HEK293 (cell line): Measurements from ENCODE around the gene GJB5.

ENCODE experiments used
- KLF16 ChIP-seq: fragments of 450-650 bp; formaldehyde crosslinking; IDR thresholded peaks from 2 replicates; pipeline ENCODE4 v1.5.1; 2017; ENCODE audit warnings: missing biosample characterization, missing genetic modification characterization
- YY1 ChIP-seq: fragments of 450-650 bp; formaldehyde crosslinking; IDR thresholded peaks from 2 replicates; pipeline ENCODE4 v1.5.1; 2018; ENCODE audit warnings: missing biosample characterization, missing genetic modification characterization
- ZBTB17 ChIP-seq: fragments of 450-650 bp; formaldehyde crosslinking; IDR thresholded peaks from 2 replicates; pipeline ENCODE4 v1.5.1; 2016; ENCODE audit warnings: missing biosample characterization, missing genetic modification characterization
- ZBTB21 ChIP-seq: fragments of 450-650 bp; formaldehyde crosslinking; IDR thresholded peaks from 2 replicates; pipeline ENCODE4 v1.5.1; 2017; ENCODE audit warnings: missing biosample characterization, missing genetic modification characterization
- ZBTB6 ChIP-seq: fragments of 450-650 bp; formaldehyde crosslinking; IDR thresholded peaks from 2 replicates; pipeline ENCODE4 v1.5.1; 2017; ENCODE audit warnings: missing biosample characterization, missing genetic modification characterization
- ZFP41 ChIP-seq: fragments of 450-650 bp; formaldehyde crosslinking; IDR thresholded peaks from 2 replicates; pipeline ENCODE4 v1.5.1; 2016; ENCODE audit warnings: missing biosample characterization, missing genetic modification characterization, borderline replicate concordance
- ZNF10 ChIP-seq: fragments of 450-650 bp; formaldehyde crosslinking; IDR thresholded peaks from 2 replicates; pipeline ENCODE4 v1.5.1; 2017; ENCODE audit warnings: missing biosample characterization, missing genetic modification characterization
- ZNF114 ChIP-seq: fragments of 450-650 bp; formaldehyde crosslinking; IDR thresholded peaks from 2 replicates; pipeline ENCODE4 v1.5.0; 2017; ENCODE audit warnings: missing biosample characterization, missing genetic modification characterization
- ZNF274 ChIP-seq, 2 experiments: fragments of 200-500 bp in 1 of 2; fragments of 450-650 bp in 1 of 2; sonication (Bioruptor generic) in 1 of 2; formaldehyde crosslinking in 1 of 2; IDR thresholded peaks; 2 replicates each; pipeline versions ENCODE4 v1.5.1 to v1.6.1; 2014 to 2016; ENCODE audit warnings: borderline replicate concordance in 1 of 2, inconsistent platforms in 1 of 2, low read length in 1 of 2, missing biosample characterization in 1 of 2, missing genetic modification characterization in 1 of 2
- ZNF324 ChIP-seq: fragments of 450-650 bp; formaldehyde crosslinking; IDR thresholded peaks from 2 replicates; pipeline ENCODE4 v1.5.1; 2016; ENCODE audit warnings: missing biosample characterization, missing genetic modification characterization
- ZNF555 ChIP-seq: fragments of 450-650 bp; formaldehyde crosslinking; conservative IDR thresholded peaks from 2 replicates; pipeline ENCODE4 v1.5.1; 2017; ENCODE audit warnings: missing biosample characterization, mild to moderate bottlenecking, missing genetic modification characterization, inconsistent platforms
- TF ChIP-seq, protein P1 (sequence below): fragments of 450-650 bp; formaldehyde crosslinking; IDR thresholded peaks from 2 replicates; pipeline ENCODE4 v1.5.1; 2016; ENCODE audit warnings: missing biosample characterization, missing genetic modification characterization
- TF ChIP-seq, protein P2 (sequence below): sonication (generic); formaldehyde crosslinking; IDR thresholded peaks from 2 replicates; pipeline ENCODE4 v1.8.1; 2022; ENCODE audit warnings: mild to moderate bottlenecking, moderate library complexity, missing genetic modification reagents

- TF ChIP-seq YY1 (tag by site-specific recombination) (no peak), ZBTB17 (tag by site-specific recombination) (no peak), KLF16 (tag by site-specific recombination) (no peak), ZNF114 (tag by site-specific recombination) (no peak), ZBTB21 (tag by site-specific recombination) (no peak), ZNF324 (tag by site-specific recombination) (no peak), ZNF10 (tag by site-specific recombination) (no peak), ZNF274 (IDR thresholded peaks at IDR 0.05; ENCODE audit: low read length) (no peak), ZNF274 (tag by site-specific recombination; IDR thresholded peaks at IDR 0.05; ENCODE audit: borderline replicate concordance) (no peak), ZBTB6 (tag by site-specific recombination) (no peak), ZFP41 (tag by site-specific recombination) (no peak), ZNF555 (tag by site-specific recombination) (no peak)
- TF ChIP-seq, protein P1, sequence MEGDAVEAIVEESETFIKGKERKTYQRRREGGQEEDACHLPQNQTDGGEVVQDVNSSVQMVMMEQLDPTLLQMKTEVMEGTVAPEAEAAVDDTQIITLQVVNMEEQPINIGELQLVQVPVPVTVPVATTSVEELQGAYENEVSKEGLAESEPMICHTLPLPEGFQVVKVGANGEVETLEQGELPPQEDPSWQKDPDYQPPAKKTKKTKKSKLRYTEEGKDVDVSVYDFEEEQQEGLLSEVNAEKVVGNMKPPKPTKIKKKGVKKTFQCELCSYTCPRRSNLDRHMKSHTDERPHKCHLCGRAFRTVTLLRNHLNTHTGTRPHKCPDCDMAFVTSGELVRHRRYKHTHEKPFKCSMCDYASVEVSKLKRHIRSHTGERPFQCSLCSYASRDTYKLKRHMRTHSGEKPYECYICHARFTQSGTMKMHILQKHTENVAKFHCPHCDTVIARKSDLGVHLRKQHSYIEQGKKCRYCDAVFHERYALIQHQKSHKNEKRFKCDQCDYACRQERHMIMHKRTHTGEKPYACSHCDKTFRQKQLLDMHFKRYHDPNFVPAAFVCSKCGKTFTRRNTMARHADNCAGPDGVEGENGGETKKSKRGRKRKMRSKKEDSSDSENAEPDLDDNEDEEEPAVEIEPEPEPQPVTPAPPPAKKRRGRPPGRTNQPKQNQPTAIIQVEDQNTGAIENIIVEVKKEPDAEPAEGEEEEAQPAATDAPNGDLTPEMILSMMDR (tag by site-specific recombination), result no peak
- TF ChIP-seq, protein P2, sequence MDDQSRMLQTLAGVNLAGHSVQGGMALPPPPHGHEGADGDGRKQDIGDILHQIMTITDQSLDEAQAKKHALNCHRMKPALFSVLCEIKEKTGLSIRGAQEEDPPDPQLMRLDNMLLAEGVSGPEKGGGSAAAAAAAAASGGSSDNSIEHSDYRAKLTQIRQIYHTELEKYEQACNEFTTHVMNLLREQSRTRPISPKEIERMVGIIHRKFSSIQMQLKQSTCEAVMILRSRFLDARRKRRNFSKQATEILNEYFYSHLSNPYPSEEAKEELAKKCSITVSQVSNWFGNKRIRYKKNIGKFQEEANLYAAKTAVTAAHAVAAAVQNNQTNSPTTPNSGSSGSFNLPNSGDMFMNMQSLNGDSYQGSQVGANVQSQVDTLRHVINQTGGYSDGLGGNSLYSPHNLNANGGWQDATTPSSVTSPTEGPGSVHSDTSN (CRISPR knock-in tag), result no peak
Observed at GRCh38 chr1:34710812-34711211, 44.0 kb upstream of the GJB5 start.
